ENCODE data around the gene PRSS37.
"Not testable (repeated sequence)": the region's sequence is repeated elsewhere in the genome, so short reads cannot be mapped to it uniquely, and the experiment has no call there.

Gene PRSS37

GRCh38 chr7:141841385-141841784, at the start of gene PRSS37:
PRSS37 (minus strand) TSS chr7:141841485; CDS start chr7:141841049, 436 bp downstream.
- no peak for DNase-seq (ENCODE audit: insufficient read length, low spot score)
- FAIRE-seq = no peak

- FAIRE-seq (no peak), DNase-seq (ENCODE audit: insufficient read length, low spot score) (no peak)
Measured at GRCh38 chr7:141889321-141889720, 48.0 kb upstream of the PRSS37 start.

- FAIRE-seq (peak; percentile 8), DNase-seq (ENCODE audit: insufficient read length, low spot score) (no peak)
Measured at GRCh38 chr7:141884539-141885225, 43.4 kb upstream of the PRSS37 start.

DNA sequence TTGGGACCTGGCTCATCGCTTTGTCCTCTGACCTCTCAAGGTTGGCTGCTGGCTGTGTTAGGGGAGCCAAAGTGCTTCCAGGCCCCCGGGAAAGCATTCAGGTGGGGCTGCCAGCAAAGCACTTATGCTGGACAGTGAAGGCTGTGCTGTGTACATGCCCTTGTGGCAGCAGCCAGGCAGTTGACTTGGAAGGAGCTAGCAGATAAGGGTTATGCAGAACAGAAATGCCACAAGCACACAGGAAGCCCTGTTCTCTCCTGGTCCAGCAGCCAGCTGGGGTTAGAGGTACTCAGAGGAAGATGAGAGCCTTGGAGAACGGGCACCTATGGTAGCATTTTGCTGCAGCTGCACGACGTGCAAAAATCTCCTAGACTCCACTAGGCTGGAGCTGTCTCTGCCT, 39.7 kb upstream of the PRSS37 start:
- no peak for DNase-seq (ENCODE audit: insufficient read length, low spot score)
- FAIRE-seq = no peak

- no peak for FAIRE-seq
- DNase-seq (ENCODE audit: insufficient read length, low spot score) = no peak
Measured at GRCh38 chr7:141877365-141877764, 36.1 kb upstream of the PRSS37 start.

GRCh38 chr7:141876371-141876770, 35.1 kb upstream of the PRSS37 start:
- FAIRE-seq (no peak), DNase-seq (ENCODE audit: insufficient read length, low spot score) (no peak)

GRCh38 chr7:141875453-141875852, 34.2 kb upstream of the PRSS37 start:
- no peak for FAIRE-seq

DNA sequence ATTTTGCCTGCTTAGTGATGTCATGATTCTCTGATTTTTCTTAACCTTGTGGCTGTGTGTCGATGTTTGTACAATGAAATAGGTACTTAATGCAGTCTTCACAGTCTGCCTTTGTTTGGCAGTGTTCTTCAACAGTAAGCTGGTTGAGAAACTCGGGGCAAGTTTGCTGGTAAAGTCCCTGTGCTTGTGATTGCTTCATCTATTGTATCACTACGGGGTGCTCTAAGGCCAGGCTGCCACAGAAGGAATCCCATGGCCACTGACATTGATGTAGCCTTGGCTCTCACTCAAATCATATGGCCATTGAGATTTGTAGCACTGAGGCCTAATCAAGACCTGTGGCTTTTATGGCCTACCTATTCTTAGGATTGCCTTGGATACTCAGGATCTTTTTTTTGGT, 33.5 kb upstream of the PRSS37 start:
- no peak for FAIRE-seq
- DNase-seq (ENCODE audit: insufficient read length, low spot score) = no peak

More at GRCh38 chr7:141875453-141875852, 34.2 kb upstream of the PRSS37 start:
- DNase-seq (ENCODE audit: insufficient read length, low spot score) = no peak

DNA sequence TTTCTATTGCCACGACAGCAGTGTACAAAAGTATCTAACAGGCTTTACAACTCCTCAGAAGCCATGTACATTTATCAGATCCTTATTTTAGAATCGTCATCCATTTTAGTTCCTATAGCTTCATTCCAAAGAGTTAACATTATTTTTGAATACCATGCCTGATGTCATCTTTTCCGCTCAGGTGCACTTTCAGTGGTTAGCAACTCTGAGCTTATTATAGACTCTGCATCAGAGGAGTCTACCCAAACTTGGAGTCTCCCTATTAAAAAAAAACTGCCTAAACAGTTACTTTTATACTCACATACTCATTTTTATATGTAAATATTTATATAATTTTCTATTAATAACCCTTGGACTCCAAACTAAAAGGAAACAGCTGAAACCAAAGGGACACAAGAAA, 31.6 kb upstream of the PRSS37 start:
- no peak for DNase-seq (ENCODE audit: insufficient read length, low spot score)
- FAIRE-seq = no peak

DNA sequence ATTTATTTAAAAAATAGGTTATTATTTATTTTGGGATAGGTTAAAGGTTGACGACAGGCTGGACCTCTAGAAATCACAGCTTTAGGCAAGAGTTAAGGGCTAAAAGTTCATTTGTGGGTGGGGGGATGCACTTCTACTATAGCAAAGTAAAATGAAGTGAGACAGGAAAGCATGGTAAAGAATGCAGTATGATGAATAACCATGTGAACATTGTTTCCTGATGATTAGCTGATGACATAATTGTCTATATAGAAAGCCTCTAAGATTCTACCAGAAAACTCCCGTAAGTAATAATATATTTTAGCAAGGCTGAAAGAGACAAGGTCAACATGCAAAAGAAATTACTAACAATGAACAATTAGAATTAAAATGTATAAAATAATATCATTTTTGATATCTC, 25.7 kb upstream of the PRSS37 start:
- FAIRE-seq = no peak
- no peak for DNase-seq (ENCODE audit: insufficient read length, low spot score)

DNA sequence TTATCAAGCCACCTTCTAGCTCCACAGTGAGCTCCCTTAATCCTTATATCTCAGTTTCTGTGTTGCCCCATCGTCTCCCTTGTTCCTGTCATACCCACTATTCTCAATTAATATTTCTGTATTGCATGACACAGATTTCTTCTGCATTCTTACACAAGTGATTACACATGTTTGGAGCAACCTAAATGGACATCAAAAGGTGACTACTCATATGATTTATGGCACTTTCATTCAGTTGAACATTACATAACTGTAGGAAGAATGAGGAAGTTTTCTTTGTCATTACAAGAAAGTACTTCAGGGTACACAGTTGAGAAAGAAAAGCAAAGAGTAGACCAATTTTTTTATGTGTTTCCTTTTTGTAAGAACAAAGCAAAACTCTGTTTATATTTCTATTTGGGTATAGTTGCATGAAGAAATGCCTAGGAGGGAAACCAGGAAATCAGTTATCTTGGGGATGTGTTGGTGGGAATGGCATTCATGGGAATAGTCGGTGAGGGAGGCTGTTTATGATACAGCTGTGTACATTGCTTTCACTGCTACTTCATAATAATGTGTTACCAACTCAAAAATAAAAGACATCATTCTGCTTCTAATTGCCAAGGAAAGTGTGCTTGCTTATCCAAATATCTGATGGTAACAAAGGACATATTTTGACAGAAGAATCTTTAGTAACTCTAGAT, 23.6 kb upstream of the PRSS37 start:
- FAIRE-seq (no peak), DNase-seq (ENCODE audit: insufficient read length, low spot score) (no peak)

DNA sequence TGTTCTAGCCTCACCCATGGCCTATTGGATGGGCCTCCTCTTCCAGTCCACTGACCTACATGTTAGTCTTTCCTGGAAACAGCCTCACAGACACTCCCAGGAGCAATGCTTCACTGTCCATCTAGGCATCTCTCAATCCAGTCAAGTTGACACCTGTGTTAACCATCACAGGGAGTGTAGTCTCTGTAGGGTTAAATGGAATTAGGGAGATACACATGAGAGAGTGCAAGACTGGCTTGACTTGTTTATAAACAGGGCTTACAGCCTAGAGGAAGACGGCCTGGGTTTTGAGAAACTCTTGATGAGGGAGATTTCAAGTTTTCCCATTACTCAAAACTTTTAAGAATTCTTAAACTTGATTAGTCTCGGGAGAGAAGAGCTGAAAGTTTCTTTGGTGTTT, 18.9 kb upstream of the PRSS37 start:
- no peak for FAIRE-seq
- no peak for DNase-seq (ENCODE audit: insufficient read length, low spot score)

GRCh38 chr7:141847996-141848395, 6.7 kb upstream of the PRSS37 start:
- DNase-seq (ENCODE audit: insufficient read length, low spot score) = no peak
- FAIRE-seq = no peak

DNA sequence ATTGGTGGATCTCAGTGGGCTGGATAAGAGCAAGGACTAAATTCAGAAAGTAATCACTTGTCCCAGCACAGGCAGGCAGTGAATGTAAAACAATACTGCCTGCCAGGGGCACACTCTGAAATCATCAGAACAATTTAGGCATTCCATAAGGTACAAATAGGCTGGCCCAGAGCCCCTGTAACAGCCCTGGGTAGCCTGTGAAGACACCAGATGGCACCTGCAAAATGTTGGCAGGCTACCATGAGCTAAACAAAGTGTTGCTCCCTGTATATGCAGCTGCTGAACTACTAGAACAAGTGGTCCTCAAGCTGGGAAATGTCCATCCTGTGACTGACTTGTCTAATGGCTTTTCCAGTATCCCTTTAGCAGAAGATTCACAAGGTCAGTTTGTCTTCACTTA, 3.0 kb upstream of the PRSS37 start:
- DNase-seq (ENCODE audit: insufficient read length, low spot score) = no peak

GRCh38 chr7:141842904-141843303, 1.6 kb upstream of the PRSS37 start:
- no peak for DNase-seq (ENCODE audit: insufficient read length, low spot score)
- no peak for FAIRE-seq

More for the DNA sequence above, 3.0 kb upstream of the PRSS37 start:
- FAIRE-seq = no peak

DNA sequence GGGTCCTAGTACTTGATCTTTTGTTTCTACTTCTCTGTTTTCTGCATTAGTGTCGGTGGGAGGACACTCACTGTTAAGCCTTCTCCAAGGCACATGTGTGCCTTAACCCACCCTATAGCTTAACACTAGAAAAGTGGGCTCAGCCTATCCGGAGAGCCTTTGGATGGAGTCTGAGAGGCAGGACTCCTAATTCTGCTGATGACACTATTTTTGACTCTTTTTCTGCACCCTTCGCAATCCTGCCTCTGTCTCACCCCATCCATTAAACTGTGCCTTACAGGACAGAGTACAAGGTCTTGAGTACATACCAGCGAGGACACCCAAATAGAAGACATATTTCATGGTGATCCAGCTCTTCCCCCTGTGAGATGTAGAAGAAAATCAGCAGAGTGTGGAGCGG, 577 bp downstream of the PRSS37 start:
- FAIRE-seq (no peak), DNase-seq (ENCODE audit: insufficient read length, low spot score) (no peak)

DNA sequence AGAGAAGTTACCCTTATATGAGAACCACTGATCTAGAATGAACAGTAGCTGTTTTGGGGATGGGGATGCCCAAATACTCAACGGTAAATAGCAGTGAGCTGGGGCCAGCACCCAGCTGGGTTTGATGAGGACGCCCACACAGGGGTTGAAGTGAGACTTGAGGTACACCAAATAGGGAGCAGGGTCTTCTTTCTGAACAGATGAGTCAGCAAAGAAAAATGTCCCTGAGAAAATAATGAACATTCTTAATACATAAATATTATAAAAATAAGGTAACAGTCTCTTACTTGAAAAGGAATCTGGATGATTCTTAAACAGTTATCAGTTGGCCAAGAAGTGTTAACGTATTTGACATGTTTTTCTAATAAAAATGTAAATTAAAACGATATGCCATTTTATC, 2.0 kb downstream of the PRSS37 start:
- no peak for FAIRE-seq
- DNase-seq (ENCODE audit: insufficient read length, low spot score) = no peak

DNA sequence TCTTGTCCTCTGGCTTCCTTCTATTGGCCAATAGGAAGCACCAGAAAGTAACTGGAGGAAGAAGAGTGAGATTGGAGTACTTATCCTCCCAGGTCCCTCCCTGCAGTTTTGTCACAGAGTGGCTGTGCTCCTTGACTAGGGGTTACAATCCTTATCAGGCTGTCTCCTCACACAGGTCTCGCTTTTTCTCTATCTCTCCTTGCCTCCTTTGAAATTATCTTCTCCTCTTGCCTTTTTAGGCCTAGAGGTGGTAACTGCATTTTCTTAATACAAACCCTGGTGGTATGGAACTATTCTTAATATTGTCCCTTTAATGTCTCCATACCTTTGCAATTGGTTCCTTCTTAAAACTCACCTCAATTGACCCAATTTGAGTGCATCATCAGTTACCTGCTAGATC, 2.7 kb downstream of the PRSS37 start:
- DNase-seq (ENCODE audit: insufficient read length, low spot score) = no peak
- FAIRE-seq = no peak

DNA sequence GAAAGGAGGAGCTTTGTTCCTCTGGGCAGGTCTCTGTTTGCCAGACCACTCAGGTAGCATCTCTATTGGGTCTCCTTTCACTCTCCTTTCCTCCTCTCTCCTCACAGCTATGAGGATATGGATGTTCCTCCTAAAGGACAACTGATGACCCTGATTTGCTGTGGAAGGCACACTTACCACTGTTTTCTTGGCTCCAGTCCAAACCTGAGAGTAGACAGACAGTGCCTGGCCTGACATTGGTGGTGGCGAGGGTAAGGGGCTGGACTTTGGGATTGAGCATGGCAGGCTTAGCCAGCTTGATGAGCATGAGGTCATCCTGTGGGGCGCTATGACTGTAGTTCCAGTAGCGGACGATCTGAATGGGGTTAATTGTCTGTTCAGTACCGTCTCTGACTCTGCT, 3.6 kb downstream of the PRSS37 start:
- DNase-seq (ENCODE audit: insufficient read length, low spot score) = no peak
- no peak for FAIRE-seq

DNA sequence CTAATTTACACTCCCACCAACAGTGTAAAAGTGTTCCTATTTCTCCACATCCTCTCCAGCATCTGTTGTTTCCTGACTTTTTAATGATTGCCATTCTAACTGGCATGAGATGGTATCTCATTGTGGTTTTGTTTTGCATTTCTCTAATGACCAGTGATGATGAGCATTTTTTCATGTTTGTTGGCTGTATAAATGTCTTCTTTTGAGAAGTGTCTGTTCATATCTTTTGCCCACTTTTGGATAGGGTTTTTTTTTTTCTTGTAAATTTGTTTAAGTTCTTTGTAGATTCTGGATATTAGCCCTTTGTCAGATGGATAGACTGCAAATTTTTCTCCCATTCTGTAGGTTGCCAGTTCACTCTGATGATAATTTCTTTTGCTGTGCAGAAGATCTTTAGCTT, 18.9 kb downstream of the PRSS37 start:
- FAIRE-seq; DNase-seq (ENCODE audit: insufficient read length, low spot score): not testable (repeated sequence)

GRCh38 chr7:141820067-141820466, 21.2 kb downstream of the PRSS37 start:
- DNase-seq (ENCODE audit: insufficient read length, low spot score) (no peak), FAIRE-seq (no peak)

- no peak for FAIRE-seq
- DNase-seq (ENCODE audit: insufficient read length, low spot score) = no peak
Measured at GRCh38 chr7:141792526-141792925, 48.8 kb downstream of the PRSS37 start.

Data from GM19239 (cell line).